HepG2 (cell line): ENCODE measurements around the gene SIK3. TPM values are rescaled to one million over a fixed set of nuclear protein-coding genes. Genes with fewer than 3 reads are reported as not detected.

Experiments
- EEA1 ChIP-seq: sonication (generic); formaldehyde crosslinking; IDR thresholded peaks from 2 replicates; pipeline ENCODE4 v1.5.1; 2020; ENCODE audit warnings: mild to moderate bottlenecking, missing genetic modification reagents, borderline replicate concordance
- ELF1 ChIP-seq: sonication (generic); formaldehyde crosslinking; IDR thresholded peaks from 2 replicates; pipeline ENCODE4 v1.4.0; 2020; ENCODE audit warnings: missing genetic modification reagents
- FOSL1 ChIP-seq: sonication (generic); formaldehyde crosslinking; IDR thresholded peaks from 2 replicates; pipeline ENCODE4 v1.9.0; 2021; ENCODE audit warnings: missing genetic modification reagents, borderline replicate concordance
- FOXM1 ChIP-seq: sonication (generic); formaldehyde crosslinking; IDR thresholded peaks from 2 replicates; pipeline ENCODE4 v1.5.0; 2020; ENCODE audit warnings: missing genetic modification reagents
- TAF15 ChIP-seq: fragments of 200-400 bp; formaldehyde crosslinking; IDR thresholded peaks from one replicate; pipeline ENCODE4 v1.6.1; 2018; ENCODE audit warnings: mild to moderate bottlenecking, low read depth, low read length; ENCODE audit not compliant: poor library complexity, severe bottlenecking
- TARDBP ChIP-seq: sonication (generic); formaldehyde crosslinking; IDR thresholded peaks from 2 replicates; pipeline ENCODE4 v1.8.0; 2022; ENCODE audit warnings: mild to moderate bottlenecking, missing genetic modification reagents
- TCF7 ChIP-seq: sonication (generic); IDR thresholded peaks from 2 replicates; pipeline ENCODE4 v1.6.1; 2016; ENCODE audit warnings: antibody characterized with exemption, low read depth
- ZBTB1 ChIP-seq: sonication (generic); formaldehyde crosslinking; IDR thresholded peaks from 2 replicates; pipeline ENCODE4 v1.4.0; 2020; ENCODE audit warnings: missing genetic modification reagents, borderline replicate concordance
- ZBTB7B ChIP-seq: sonication (generic); formaldehyde crosslinking; IDR thresholded peaks from 2 replicates; pipeline ENCODE4 v1.4.0; 2020; ENCODE audit warnings: missing genetic modification reagents
- ZNF17 ChIP-seq: sonication (generic); formaldehyde crosslinking; IDR thresholded peaks from 2 replicates; pipeline ENCODE4 v1.5.0; 2020; ENCODE audit warnings: mild to moderate bottlenecking, missing genetic modification reagents
- ZNF234 ChIP-seq: sonication (generic); formaldehyde crosslinking; conservative IDR thresholded peaks from 2 replicates; pipeline ENCODE4 v1.5.1; 2020; ENCODE audit warnings: mild to moderate bottlenecking, missing genetic modification reagents
- ZNF24 ChIP-seq: fragments of 450-650 bp; IDR thresholded peaks from 2 replicates; pipeline ENCODE4 v1.6.1; 2017; ENCODE audit warnings: antibody characterized with exemption, mild to moderate bottlenecking
- ZNF577 ChIP-seq: sonication (generic); formaldehyde crosslinking; IDR thresholded peaks from 2 replicates; pipeline ENCODE4 v1.4.0; 2020; ENCODE audit warnings: mild to moderate bottlenecking, low read depth, missing genetic modification reagents, borderline replicate concordance
- ZNF770 ChIP-seq: sonication (generic); formaldehyde crosslinking; IDR thresholded peaks from 2 replicates; pipeline ENCODE4 v1.5.0; 2020; ENCODE audit warnings: mild to moderate bottlenecking, missing genetic modification reagents
- ZSCAN12 ChIP-seq: sonication (generic); formaldehyde crosslinking; IDR thresholded peaks from 2 replicates; pipeline ENCODE4 v1.9.0; 2021; ENCODE audit warnings: mild to moderate bottlenecking, missing genetic modification reagents
- polyA plus RNA-seq, 8 experiments: library from polyadenylated mRNA; depleted of rRNA in 3 of 8; stranded (reverse) in 7 of 8; unstranded in 1 of 8; fragments of >200 nt; fragmentation: Illumina TruSeq in 4 of 8; extraction: Trizol in 4 of 8; gene quantifications; 2 replicates each; pipeline versions ENCODE4 v1.2.1 to v1.2.3, GENCODE V29; 2011 to 2016; ENCODE audit warnings: low read depth in 4 of 8, missing spikeins in 1 of 8, mixed read lengths in 1 of 8; ENCODE audit not compliant: insufficient read depth in 1 of 8
- total RNA-seq, 5 experiments: library from RNA; depleted of rRNA; stranded (reverse); fragments of >200 nt; fragmentation: Illumina TruSeq; extraction: Trizol; gene quantifications; 2 replicates each; pipeline ENCODE4 v1.2.3, GENCODE V29; 2016; ENCODE audit warnings: low read depth in 1 of 5
- TF ChIP-seq, protein P1 (sequence below): sonication (generic); formaldehyde crosslinking; IDR thresholded peaks from 2 replicates; pipeline ENCODE4 v1.5.0; 2020; ENCODE audit warnings: mild to moderate bottlenecking, missing genetic modification reagents, borderline replicate concordance
- TF ChIP-seq, protein P2 (sequence below): sonication (generic); formaldehyde crosslinking; conservative IDR thresholded peaks from 2 replicates; pipeline ENCODE4 v1.4.0; 2020; ENCODE audit warnings: missing genetic modification reagents

The SIK3 gene
- total and polyA plus RNA-seq, 2 of the 13 experiments (the other 11 are each of a cell fraction or from before 2014, with no cell fraction given): 5.7 to 9.8 TPM

GRCh38 chr11:116829525-116830183 lies 268.6 kb downstream of the SIK3 start, which contains the start of gene APOC3 (continued):
- TF ChIP-seq, protein P1, sequence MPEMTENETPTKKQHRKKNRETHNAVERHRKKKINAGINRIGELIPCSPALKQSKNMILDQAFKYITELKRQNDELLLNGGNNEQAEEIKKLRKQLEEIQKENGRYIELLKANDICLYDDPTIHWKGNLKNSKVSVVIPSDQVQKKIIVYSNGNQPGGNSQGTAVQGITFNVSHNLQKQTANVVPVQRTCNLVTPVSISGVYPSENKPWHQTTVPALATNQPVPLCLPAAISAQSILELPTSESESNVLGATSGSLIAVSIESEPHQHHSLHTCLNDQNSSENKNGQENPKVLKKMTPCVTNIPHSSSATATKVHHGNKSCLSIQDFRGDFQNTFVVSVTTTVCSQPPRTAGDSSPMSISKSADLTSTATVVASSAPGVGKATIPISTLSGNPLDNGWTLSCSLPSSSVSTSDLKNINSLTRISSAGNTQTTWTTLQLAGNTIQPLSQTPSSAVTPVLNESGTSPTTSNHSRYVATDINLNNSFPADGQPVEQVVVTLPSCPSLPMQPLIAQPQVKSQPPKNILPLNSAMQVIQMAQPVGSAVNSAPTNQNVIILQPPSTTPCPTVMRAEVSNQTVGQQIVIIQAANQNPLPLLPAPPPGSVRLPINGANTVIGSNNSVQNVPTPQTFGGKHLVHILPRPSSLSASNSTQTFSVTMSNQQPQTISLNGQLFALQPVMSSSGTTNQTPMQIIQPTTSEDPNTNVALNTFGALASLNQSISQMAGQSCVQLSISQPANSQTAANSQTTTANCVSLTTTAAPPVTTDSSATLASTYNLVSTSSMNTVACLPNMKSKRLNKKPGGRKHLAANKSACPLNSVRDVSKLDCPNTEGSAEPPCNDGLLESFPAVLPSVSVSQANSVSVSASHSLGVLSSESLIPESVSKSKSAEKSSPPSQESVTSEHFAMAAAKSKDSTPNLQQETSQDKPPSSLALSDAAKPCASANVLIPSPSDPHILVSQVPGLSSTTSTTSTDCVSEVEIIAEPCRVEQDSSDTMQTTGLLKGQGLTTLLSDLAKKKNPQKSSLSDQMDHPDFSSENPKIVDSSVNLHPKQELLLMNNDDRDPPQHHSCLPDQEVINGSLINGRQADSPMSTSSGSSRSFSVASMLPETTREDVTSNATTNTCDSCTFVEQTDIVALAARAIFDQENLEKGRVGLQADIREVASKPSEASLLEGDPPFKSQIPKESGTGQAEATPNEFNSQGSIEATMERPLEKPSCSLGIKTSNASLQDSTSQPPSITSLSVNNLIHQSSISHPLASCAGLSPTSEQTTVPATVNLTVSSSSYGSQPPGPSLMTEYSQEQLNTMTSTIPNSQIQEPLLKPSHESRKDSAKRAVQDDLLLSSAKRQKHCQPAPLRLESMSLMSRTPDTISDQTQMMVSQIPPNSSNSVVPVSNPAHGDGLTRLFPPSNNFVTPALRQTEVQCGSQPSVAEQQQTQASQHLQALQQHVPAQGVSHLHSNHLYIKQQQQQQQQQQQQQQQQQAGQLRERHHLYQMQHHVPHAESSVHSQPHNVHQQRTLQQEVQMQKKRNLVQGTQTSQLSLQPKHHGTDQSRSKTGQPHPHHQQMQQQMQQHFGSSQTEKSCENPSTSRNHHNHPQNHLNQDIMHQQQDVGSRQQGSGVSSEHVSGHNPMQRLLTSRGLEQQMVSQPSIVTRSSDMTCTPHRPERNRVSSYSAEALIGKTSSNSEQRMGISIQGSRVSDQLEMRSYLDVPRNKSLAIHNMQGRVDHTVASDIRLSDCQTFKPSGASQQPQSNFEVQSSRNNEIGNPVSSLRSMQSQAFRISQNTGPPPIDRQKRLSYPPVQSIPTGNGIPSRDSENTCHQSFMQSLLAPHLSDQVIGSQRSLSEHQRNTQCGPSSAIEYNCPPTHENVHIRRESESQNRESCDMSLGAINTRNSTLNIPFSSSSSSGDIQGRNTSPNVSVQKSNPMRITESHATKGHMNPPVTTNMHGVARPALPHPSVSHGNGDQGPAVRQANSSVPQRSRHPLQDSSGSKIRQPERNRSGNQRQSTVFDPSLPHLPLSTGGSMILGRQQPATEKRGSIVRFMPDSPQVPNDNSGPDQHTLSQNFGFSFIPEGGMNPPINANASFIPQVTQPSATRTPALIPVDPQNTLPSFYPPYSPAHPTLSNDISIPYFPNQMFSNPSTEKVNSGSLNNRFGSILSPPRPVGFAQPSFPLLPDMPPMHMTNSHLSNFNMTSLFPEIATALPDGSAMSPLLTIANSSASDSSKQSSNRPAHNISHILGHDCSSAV (CRISPR knock-in tag): no peak
- peak; percentile 18; the same call in 1 of the 2 replicates for TF ChIP-seq ELF1 (CRISPR knock-in tag)
- TF ChIP-seq TARDBP (CRISPR knock-in tag): peak; percentile 52; the same call in 1 of the 2 replicates
- no peak for TF ChIP-seq TAF15
- TF ChIP-seq ZBTB1 (CRISPR knock-in tag): no peak
- TF ChIP-seq, protein P2, sequence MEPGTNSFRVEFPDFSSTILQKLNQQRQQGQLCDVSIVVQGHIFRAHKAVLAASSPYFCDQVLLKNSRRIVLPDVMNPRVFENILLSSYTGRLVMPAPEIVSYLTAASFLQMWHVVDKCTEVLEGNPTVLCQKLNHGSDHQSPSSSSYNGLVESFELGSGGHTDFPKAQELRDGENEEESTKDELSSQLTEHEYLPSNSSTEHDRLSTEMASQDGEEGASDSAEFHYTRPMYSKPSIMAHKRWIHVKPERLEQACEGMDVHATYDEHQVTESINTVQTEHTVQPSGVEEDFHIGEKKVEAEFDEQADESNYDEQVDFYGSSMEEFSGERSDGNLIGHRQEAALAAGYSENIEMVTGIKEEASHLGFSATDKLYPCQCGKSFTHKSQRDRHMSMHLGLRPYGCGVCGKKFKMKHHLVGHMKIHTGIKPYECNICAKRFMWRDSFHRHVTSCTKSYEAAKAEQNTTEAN (CRISPR knock-in tag): no peak; the same call in 1 of the 2 replicates
- no peak; the same call in 1 of the 2 replicates for TF ChIP-seq EEA1 (CRISPR knock-in tag)
- TF ChIP-seq TCF7: no peak
- TF ChIP-seq ZNF17 (CRISPR knock-in tag): no peak
- TF ChIP-seq ZSCAN12 (CRISPR knock-in tag): no peak
- no peak for TF ChIP-seq ZNF24
- no peak for TF ChIP-seq ZNF577 (CRISPR knock-in tag)
- no peak for TF ChIP-seq ZNF234 (CRISPR knock-in tag)
- TF ChIP-seq ZBTB7B: peak; percentile 71; the same call in 1 of the 2 replicates
- TF ChIP-seq ZNF770 (CRISPR knock-in tag): no peak
- no peak for TF ChIP-seq FOSL1
- TF ChIP-seq FOXM1 (CRISPR knock-in tag): no peak
